OCI-LY1 (cell line): ENCODE results near the gene GNB5.

Experiments used
- H2AFZ ChIP-seq: fragments of 200-600 bp; sonication (generic), shearing (Covaris generic); 2 replicates; pipeline ENCODE4 v1.6.0; 2014; ENCODE audit warnings: antibody characterized with exemption, mild to moderate bottlenecking, low read length
- H3F3A ChIP-seq: fragments of 200-600 bp; sonication (generic), shearing (Covaris generic); 2 replicates; pipeline ENCODE4 v1.6.0; 2014; ENCODE audit warnings: mild to moderate bottlenecking, antibody characterized with exemption, low read length, moderate library complexity; ENCODE audit not compliant: insufficient read depth
- H3K27ac ChIP-seq: fragments of 200-600 bp; sonication (generic); 2 replicates; pipeline ENCODE4 v1.5.1; 2014; ENCODE audit warnings: low read length, mixed run types, mild to moderate bottlenecking, low read depth; ENCODE audit not compliant: poor library complexity, severe bottlenecking
- H3K27me3 ChIP-seq: fragments of 200-600 bp; sonication (generic); 2 replicates; pipeline ENCODE4 v1.6.0; 2014; ENCODE audit warnings: antibody characterized with exemption, mild to moderate bottlenecking, low read length, moderate library complexity; ENCODE audit not compliant: insufficient read depth
- H3K36me3 ChIP-seq: fragments of 200-600 bp; sonication (generic); 2 replicates; pipeline ENCODE4 v1.6.1; 2014; ENCODE audit warnings: mild to moderate bottlenecking, antibody characterized with exemption, low read length, moderate library complexity, mixed read lengths; ENCODE audit not compliant: insufficient read depth
- H3K4me1 ChIP-seq: fragments of 200-600 bp; sonication (generic); 2 replicates; pipeline ENCODE4 v1.5.1; 2014; ENCODE audit warnings: mild to moderate bottlenecking, low read length, moderate library complexity; ENCODE audit not compliant: insufficient read depth, severe bottlenecking
- H3K4me2 ChIP-seq: fragments of 200-600 bp; sonication (generic), shearing (Covaris generic); 2 replicates; pipeline ENCODE4 v1.6.1; 2014; ENCODE audit warnings: low read length
- H3K4me3 ChIP-seq: fragments of 200-600 bp; sonication (generic); 2 replicates; pipeline ENCODE4 v1.5.1; 2014; ENCODE audit warnings: low read length, low read depth, mild to moderate bottlenecking, mixed read lengths; ENCODE audit not compliant: poor library complexity, severe bottlenecking
- H3K79me2 ChIP-seq: fragments of 200-600 bp; shearing (Covaris generic); 2 replicates; pipeline ENCODE4 v1.6.1; 2016; ENCODE audit warnings: mixed run types, low read length, mixed read lengths; ENCODE audit not compliant: insufficient read depth
- H3K9ac ChIP-seq: fragments of 200-600 bp; sonication (generic), shearing (Covaris generic); 2 replicates; pipeline ENCODE4 v1.6.1; 2014; ENCODE audit warnings: mild to moderate bottlenecking, low read length, mixed read lengths
- H3K9me2 ChIP-seq: fragments of 200-600 bp; sonication (generic), shearing (Covaris generic); 2 replicates; pipeline ENCODE4 v1.6.1; 2014; ENCODE audit warnings: low read depth, mild to moderate bottlenecking, low read length, mixed read lengths
- H3K9me3 ChIP-seq: fragments of 200-600 bp; shearing (Covaris generic); 2 replicates; pipeline ENCODE4 v1.6.1; 2014; ENCODE audit warnings: low read length, mixed read lengths
- H4K20me1 ChIP-seq: fragments of 200-600 bp; sonication (generic), shearing (Covaris generic); 2 replicates; pipeline ENCODE4 v1.6.0; 2016; ENCODE audit warnings: mild to moderate bottlenecking, low read length; ENCODE audit not compliant: insufficient read depth
- EZH2 ChIP-seq: fragments of 200-600 bp; sonication (generic), shearing (Covaris generic); IDR thresholded peaks from 2 replicates; pipeline ENCODE4 v1.8.0; 2017; ENCODE audit warnings: borderline replicate concordance, mixed run types, mild to moderate bottlenecking, antibody characterized with exemption, low read length, moderate library complexity, mixed read lengths
- TF ChIP-seq, protein P1 (sequence below): fragments of 200-600 bp; sonication (generic), shearing (Covaris generic); IDR thresholded peaks from 2 replicates; pipeline ENCODE4 v1.5.1; 2017; ENCODE audit warnings: mild to moderate bottlenecking, antibody characterized with exemption, low read length, moderate library complexity, mixed read lengths

GNB5 gene

GRCh38 chr15:52153900-52154895, 37.0 kb downstream of the GNB5 start:
- H3K4me2 ChIP-seq: no peak overlapping the region
- H3K79me2 ChIP-seq: peaks cover 5% of the 10 kb centered on the region; the same call in 1 of the 2 replicates
- no peak overlapping the region for H3K9ac ChIP-seq
- H3K36me3 ChIP-seq: peaks cover 26% of the 10 kb centered on the region
- peak overlapping the region; percentile 7 for H3K27ac ChIP-seq
- H3K27me3 ChIP-seq: no peaks in the 10 kb centered on the region
- no peaks in the 10 kb centered on the region for H3K9me3 ChIP-seq
- no peaks in the 10 kb centered on the region for H3K9me2 ChIP-seq
- no peaks in the 10 kb centered on the region for H4K20me1 ChIP-seq
- H3F3A ChIP-seq: 0 out of 2 replicates have a peak, but pooled peaks cover 3% of the 10 kb centered on the region
- peaks cover 42% of the 10 kb centered on the region for H3K4me1 ChIP-seq
- no peak overlapping the region for H3K4me3 ChIP-seq
- TF ChIP-seq, protein P1, sequence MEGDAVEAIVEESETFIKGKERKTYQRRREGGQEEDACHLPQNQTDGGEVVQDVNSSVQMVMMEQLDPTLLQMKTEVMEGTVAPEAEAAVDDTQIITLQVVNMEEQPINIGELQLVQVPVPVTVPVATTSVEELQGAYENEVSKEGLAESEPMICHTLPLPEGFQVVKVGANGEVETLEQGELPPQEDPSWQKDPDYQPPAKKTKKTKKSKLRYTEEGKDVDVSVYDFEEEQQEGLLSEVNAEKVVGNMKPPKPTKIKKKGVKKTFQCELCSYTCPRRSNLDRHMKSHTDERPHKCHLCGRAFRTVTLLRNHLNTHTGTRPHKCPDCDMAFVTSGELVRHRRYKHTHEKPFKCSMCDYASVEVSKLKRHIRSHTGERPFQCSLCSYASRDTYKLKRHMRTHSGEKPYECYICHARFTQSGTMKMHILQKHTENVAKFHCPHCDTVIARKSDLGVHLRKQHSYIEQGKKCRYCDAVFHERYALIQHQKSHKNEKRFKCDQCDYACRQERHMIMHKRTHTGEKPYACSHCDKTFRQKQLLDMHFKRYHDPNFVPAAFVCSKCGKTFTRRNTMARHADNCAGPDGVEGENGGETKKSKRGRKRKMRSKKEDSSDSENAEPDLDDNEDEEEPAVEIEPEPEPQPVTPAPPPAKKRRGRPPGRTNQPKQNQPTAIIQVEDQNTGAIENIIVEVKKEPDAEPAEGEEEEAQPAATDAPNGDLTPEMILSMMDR: no peak
- no peak for TF ChIP-seq EZH2
- no peak overlapping the region for H2AFZ ChIP-seq

DNA sequence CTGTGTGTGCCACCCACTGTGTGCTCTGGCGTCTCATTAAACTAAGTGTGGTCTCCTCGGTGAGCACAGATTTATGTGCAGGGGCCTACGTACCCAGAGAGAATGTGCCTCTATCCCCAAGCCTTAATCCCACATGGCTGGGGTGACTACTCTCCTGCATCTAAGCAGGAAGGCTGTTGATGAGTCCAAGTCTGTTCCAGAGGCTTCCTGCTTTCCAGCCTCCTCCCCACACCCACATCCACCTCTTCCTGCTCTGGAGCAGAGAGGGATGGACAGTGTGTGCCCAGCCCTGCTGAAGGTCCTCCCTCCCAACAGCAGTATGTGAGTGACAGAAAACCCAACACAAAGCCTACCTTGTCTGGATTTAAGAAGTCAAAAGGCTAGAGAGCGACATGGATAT, 39.8 kb downstream of the GNB5 start:
- H3K9ac ChIP-seq: peak overlapping the region; percentile 41
- no peak overlapping the region for H2AFZ ChIP-seq
- no peaks in the 10 kb centered on the region for H4K20me1 ChIP-seq
- no peaks in the 10 kb centered on the region for H3K9me2 ChIP-seq
- H3K27me3 ChIP-seq: no peaks in the 10 kb centered on the region
- peaks cover 41% of the 10 kb centered on the region for H3K4me1 ChIP-seq
- H3K79me2 ChIP-seq: no peaks in the 10 kb centered on the region
- H3K4me3 ChIP-seq: peak overlapping the region; percentile 12
- peak overlapping the region; percentile 89 for H3K27ac ChIP-seq
- peaks cover 52% of the 10 kb centered on the region for H3K36me3 ChIP-seq
- H3K9me3 ChIP-seq: no peaks in the 10 kb centered on the region
- TF ChIP-seq EZH2: no peak
- TF ChIP-seq, protein P1: no peak
- H3F3A ChIP-seq: 0 out of 2 replicates have a peak, but pooled peaks cover 3% of the 10 kb centered on the region
- peak overlapping the region; percentile 26 for H3K4me2 ChIP-seq

DNA sequence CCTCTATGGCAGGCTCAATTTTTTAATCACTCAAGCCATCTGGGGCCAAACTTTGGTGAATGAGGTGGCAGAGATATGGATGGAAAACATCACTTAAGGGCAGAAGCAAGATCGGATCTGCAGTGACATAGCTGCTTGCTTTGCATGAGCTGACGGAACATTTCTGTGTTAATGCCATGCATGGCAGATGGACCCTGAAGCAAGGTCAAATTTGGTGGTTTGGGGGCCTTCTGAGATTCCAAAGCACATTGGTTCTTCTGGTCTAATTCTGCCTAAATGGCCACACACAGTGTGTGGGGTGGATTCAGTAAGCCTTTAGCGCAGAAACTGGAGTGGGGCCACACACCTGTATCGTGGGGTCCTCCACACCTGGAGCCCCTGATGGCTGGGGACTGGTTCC, 40.3 kb downstream of the GNB5 start:
- Histone ChIP-seq H3K9ac (peak overlapping the region; percentile 41), H3K4me3 (peak overlapping the region; percentile 12), H3K27ac (peak overlapping the region; percentile 89), H4K20me1 (no peaks in the 10 kb centered on the region), H3K79me2 (no peaks in the 10 kb centered on the region), H3K4me2 (peak overlapping the region; percentile 26), H3K4me1 (peaks cover 37% of the 10 kb centered on the region), H2AFZ (no peak overlapping the region), H3K9me2 (no peaks in the 10 kb centered on the region), H3F3A (0 out of 2 replicates have a peak, but pooled peaks cover 3% of the 10 kb centered on the region), H3K27me3 (no peaks in the 10 kb centered on the region), H3K36me3 (peaks cover 56% of the 10 kb centered on the region), H3K9me3 (no peaks in the 10 kb centered on the region)
- TF ChIP-seq, protein P1: no peak
- TF ChIP-seq EZH2: no peak
